ENCODE data around the gene HOXB9.

DNA sequence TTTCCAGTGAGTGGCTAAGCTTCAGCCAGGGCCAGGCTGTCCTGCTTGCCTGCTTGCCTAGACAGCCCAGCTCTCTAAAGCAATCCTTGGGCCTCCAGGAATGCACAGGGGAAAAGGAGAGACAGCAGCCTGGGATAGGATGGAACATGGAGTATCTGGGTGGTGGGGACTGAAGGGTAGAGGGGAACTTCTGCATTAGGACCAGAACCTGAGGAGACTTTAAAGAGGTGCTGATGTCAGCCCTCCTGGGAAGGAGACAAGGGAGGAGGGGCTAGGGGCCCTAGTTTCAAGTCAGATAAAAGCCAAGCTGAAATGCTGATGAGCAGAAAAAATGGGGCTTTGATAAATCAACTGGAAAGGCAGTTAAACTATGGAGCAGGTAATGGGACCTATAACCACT lies 17.1 kb downstream of the HOXB9 start:
- TF ChIP-seq, protein P1, sequence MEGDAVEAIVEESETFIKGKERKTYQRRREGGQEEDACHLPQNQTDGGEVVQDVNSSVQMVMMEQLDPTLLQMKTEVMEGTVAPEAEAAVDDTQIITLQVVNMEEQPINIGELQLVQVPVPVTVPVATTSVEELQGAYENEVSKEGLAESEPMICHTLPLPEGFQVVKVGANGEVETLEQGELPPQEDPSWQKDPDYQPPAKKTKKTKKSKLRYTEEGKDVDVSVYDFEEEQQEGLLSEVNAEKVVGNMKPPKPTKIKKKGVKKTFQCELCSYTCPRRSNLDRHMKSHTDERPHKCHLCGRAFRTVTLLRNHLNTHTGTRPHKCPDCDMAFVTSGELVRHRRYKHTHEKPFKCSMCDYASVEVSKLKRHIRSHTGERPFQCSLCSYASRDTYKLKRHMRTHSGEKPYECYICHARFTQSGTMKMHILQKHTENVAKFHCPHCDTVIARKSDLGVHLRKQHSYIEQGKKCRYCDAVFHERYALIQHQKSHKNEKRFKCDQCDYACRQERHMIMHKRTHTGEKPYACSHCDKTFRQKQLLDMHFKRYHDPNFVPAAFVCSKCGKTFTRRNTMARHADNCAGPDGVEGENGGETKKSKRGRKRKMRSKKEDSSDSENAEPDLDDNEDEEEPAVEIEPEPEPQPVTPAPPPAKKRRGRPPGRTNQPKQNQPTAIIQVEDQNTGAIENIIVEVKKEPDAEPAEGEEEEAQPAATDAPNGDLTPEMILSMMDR (IDR thresholded peaks at IDR 0.05 in 4 of 5, conservative IDR thresholded peaks at IDR 0.05 in 1 of 5), result no peak
- no peak for TF ChIP-seq POLR2A (IDR thresholded peaks at IDR 0.05)

All from gastrocnemius medialis (tissue), 4 donors.